GM18520 (cell line): ENCODE measurements around the gene EIF3F.
"Not testable (repeated sequence)": the region's sequence is repeated elsewhere in the genome, so short reads cannot be mapped to it uniquely, and the experiment has no call there.

Experiments used
- ATAC-seq: cut with Tn5 transposase; IDR thresholded peaks from one replicate; pipeline ENCODE4 v1.9.1; 2021; ENCODE audit not compliant: unreplicated experiment

EIF3F gene

GRCh38 chr11:7987560-7987883 lies 385 bp downstream of the EIF3F start:
- not testable (repeated sequence) for ATAC-seq

GRCh38 chr11:7994581-7995278 lies 7.6 kb downstream of the EIF3F start:
- ATAC-seq = no peak

GRCh38 chr11:7999795-8000194 lies 12.7 kb downstream of the EIF3F start:
- no peak for ATAC-seq

GRCh38 chr11:8000390-8000789 lies 13.3 kb downstream of the EIF3F start:
- ATAC-seq = no peak

- ATAC-seq = no peak
Observed at GRCh38 chr11:8002676-8003075, 15.5 kb downstream of the EIF3F start.

GRCh38 chr11:8003187-8003586 lies 16.1 kb downstream of the EIF3F start:
- ATAC-seq = no peak

- ATAC-seq = no peak
Observed at GRCh38 chr11:8004008-8004407, 16.9 kb downstream of the EIF3F start.

- no peak for ATAC-seq
Observed at GRCh38 chr11:8005556-8005955, 18.4 kb downstream of the EIF3F start.

- ATAC-seq = peak; percentile 52
Observed at GRCh38 chr11:8006349-8006977, 19.3 kb downstream of the EIF3F start.

- no peak for ATAC-seq
Observed at GRCh38 chr11:8008212-8008611, 21.1 kb downstream of the EIF3F start.

- no peak for ATAC-seq
Observed at GRCh38 chr11:8009856-8010255, 22.7 kb downstream of the EIF3F start.

- ATAC-seq = no peak
Observed at GRCh38 chr11:8011371-8011770, 24.2 kb downstream of the EIF3F start.

GRCh38 chr11:8011981-8012444 lies 24.9 kb downstream of the EIF3F start:
- no peak for ATAC-seq

- ATAC-seq = no peak
Observed at GRCh38 chr11:8013833-8014232, 26.7 kb downstream of the EIF3F start.

- ATAC-seq = no peak
Observed at GRCh38 chr11:8015753-8016239, 28.7 kb downstream of the EIF3F start.

GRCh38 chr11:8016440-8016839 lies 29.3 kb downstream of the EIF3F start:
- ATAC-seq = no peak

- no peak for ATAC-seq
Observed at GRCh38 chr11:8017071-8017470, 29.9 kb downstream of the EIF3F start.

GRCh38 chr11:8017894-8018483 lies 30.9 kb downstream of the EIF3F start:
- no peak for ATAC-seq

GRCh38 chr11:8018484-8019313 lies 31.6 kb downstream of the EIF3F start:
- ATAC-seq = no peak

GRCh38 chr11:8019314-8020243 lies 32.4 kb downstream of the EIF3F start:
- no peak for ATAC-seq
